Adipocyte (in vitro differentiated cells): Measurements from ENCODE around the gene TAX1BP3.

Source experiments
- DNase-seq: peaks from one replicate; pipeline ENCODE4 v3.0.0-alpha.2; 2015; ENCODE audit warnings: low read depth
- H3K27me3 ChIP-seq: replicated peaks from 2 replicates; pipeline ENCODE4 v1.7.0; 2013; ENCODE audit warnings: mild to moderate bottlenecking, low read length, moderate library complexity; ENCODE audit not compliant: control insufficient read depth, insufficient read depth
- H3K36me3 ChIP-seq: 2 replicates; pipeline ENCODE4 v1.7.0; 2013; ENCODE audit warnings: low read length, mild to moderate bottlenecking, moderate library complexity; ENCODE audit not compliant: control insufficient read depth, insufficient read depth, severe bottlenecking
- H3K4me1 ChIP-seq: 2 replicates; pipeline ENCODE4 v1.7.0; 2013; ENCODE audit warnings: mild to moderate bottlenecking, low read length, moderate library complexity; ENCODE audit not compliant: control insufficient read depth, insufficient read depth
- H3K4me3 ChIP-seq: 2 replicates; pipeline ENCODE4 v1.7.0; 2013; ENCODE audit warnings: mild to moderate bottlenecking, low read length, moderate library complexity
- H3K9ac ChIP-seq: 2 replicates; pipeline ENCODE4 v1.7.0; 2013; ENCODE audit warnings: mild to moderate bottlenecking, low read length, moderate library complexity
- H3K9me3 ChIP-seq: 2 replicates; pipeline ENCODE4 v1.7.0; 2013; ENCODE audit warnings: mild to moderate bottlenecking, low read length, moderate library complexity; ENCODE audit not compliant: control insufficient read depth

The TAX1BP3 gene

GRCh38 chr17:3656755-3657587 is 11.4 kb downstream of the TAX1BP3 start:
- peaks cover 26% of the 10 kb centered on the region for H3K4me1 ChIP-seq
- no peaks in the 10 kb centered on the region for H3K27me3 ChIP-seq
- H3K36me3 ChIP-seq: peaks cover 9% of the 10 kb centered on the region
- H3K9me3 ChIP-seq: no peaks in the 10 kb centered on the region
- H3K9ac ChIP-seq: no peak overlapping the region
- H3K4me3 ChIP-seq: no peak overlapping the region
- no peak for DNase-seq

- Histone ChIP-seq H3K4me3 (no peak overlapping the region), H3K9me3 (no peaks in the 10 kb centered on the region), H3K27me3 (no peaks in the 10 kb centered on the region), H3K9ac (no peak overlapping the region), H3K36me3 (peaks cover 3% of the 10 kb centered on the region), H3K4me1 (peaks cover 26% of the 10 kb centered on the region)
- DNase-seq: no peak
Measured at GRCh38 chr17:3656353-3656752, 12.0 kb downstream of the TAX1BP3 start.

DNA sequence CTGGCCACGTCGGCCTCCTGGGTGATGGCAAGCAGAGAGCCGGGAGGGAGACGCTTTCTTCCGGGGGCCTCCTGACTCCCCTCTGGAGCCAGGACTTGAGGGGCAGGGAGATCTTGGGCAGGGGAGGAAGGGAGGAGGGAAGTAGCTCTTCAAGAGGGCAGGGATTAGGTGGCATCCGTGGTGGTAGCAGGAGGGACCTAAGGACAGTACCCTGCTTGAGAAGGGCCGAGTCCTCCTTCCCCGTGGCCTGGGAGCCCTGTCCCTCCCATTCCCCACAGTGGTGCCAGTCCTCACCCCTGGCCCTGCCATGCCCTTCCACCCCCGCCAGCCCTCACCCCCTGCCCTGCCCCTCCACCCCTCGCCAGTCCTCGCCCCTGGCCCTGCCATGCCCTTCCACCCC is 12.6 kb downstream of the TAX1BP3 start:
- no peaks in the 10 kb centered on the region for H3K36me3 ChIP-seq
- no peak overlapping the region for H3K9ac ChIP-seq
- no peak for DNase-seq
- H3K4me1 ChIP-seq: peaks cover 25% of the 10 kb centered on the region
- H3K9me3 ChIP-seq: no peaks in the 10 kb centered on the region
- no peaks in the 10 kb centered on the region for H3K27me3 ChIP-seq
- no peak overlapping the region for H3K4me3 ChIP-seq

DNA sequence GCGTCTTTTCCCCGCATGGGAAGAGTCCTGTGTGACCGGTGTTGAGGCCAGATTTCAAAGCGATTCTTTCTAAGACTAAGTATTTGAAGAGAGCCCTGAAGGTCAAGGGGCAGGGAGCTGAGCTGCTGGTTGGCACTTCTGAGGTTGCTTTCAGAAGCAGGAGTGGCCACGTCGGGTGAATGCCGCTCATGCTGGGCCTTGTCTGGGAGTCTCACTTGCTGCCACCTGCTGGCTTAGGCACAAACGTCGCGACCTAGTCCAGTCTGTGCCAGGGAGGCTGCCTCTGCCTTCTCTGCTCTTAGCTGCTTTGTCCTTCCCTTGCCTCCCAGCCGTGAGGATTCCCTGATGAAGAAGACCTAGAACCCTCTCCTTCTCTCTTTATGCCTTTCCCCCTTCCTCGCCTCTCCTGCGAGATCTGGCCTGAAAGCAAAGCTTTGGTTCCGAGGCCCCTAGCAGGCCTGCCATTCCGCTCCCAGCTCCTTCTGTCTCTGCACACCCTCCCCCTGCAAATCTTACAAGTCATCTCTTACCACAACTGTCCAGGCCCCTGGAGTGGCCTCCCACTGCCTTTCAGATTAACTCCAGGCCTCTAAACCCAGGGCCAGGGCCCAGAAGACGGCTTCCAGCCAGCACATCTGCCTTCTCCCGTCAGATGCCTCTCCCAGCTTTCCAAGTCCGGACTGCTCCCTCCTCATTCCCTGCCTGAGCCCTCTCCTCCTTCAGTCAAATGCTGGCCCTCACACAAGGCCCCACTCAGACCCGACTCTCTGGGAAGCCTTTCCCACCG is 20.4 kb downstream of the TAX1BP3 start:
- Histone ChIP-seq H3K4me1 (peaks cover 16% of the 10 kb centered on the region), H3K36me3 (peaks cover 9% of the 10 kb centered on the region), H3K9me3 (no peaks in the 10 kb centered on the region), H3K9ac (peak overlapping the region; percentile 45), H3K27me3 (no peaks in the 10 kb centered on the region), H3K4me3 (no peak overlapping the region)
- DNase-seq: peak; percentile 44

DNA sequence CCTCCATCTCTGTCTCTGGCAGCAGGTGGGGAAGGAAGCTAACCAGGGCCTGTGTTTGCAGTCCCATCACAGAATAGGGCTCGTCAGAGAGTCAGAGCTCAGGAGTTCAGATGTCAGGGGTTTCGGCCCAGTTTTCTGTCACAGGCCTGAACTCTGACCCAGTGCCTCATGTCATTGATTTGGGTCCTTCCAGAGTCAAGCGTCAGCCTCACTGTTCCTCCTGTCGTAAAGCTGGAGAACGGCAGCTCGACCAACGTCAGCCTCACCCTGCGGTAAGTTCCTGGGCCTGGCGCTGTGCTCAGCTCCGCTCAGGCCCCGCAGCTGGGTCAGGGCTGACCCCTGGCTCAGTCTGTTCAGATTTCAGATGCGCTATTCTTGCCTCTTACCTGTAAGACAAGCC is 21.1 kb downstream of the TAX1BP3 start:
- peaks cover 9% of the 10 kb centered on the region for H3K36me3 ChIP-seq
- H3K4me1 ChIP-seq: peaks cover 16% of the 10 kb centered on the region
- H3K9me3 ChIP-seq: no peaks in the 10 kb centered on the region

GRCh38 chr17:3645310-3645709 is 23.1 kb downstream of the TAX1BP3 start:
- Histone ChIP-seq H3K9ac (no peak overlapping the region), H3K4me3 (no peak overlapping the region), H3K4me1 (peaks cover 16% of the 10 kb centered on the region), H3K27me3 (no peaks in the 10 kb centered on the region), H3K9me3 (no peaks in the 10 kb centered on the region), H3K36me3 (peaks cover 19% of the 10 kb centered on the region)
- DNase-seq: no peak

More for the DNA sequence above, 21.1 kb downstream of the TAX1BP3 start:
- Histone ChIP-seq H3K27me3 (no peaks in the 10 kb centered on the region), H3K9ac (peak overlapping the region; percentile 45), H3K4me3 (no peak overlapping the region)
- DNase-seq: no peak

DNA sequence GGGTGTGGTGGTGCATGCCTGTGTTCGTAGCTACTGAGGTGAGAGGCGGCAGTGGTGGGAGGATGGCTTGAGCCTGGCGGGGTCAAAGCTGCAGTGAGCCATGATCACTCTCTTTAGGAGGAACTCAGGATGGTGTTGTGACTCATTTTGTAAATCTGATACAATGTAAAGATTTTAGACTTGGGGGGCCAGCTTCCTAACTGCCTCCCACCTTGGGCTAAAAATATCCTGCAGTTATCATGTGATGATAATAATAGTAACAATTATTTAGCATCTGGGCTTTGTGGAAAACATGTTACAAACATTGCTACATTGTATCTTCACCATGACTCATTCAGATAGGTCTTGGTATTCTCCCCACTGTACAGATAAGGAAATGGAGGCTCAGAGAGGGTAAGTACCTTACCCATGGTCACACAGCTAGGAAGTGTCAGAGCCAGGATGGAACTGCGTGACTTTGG is 24.5 kb downstream of the TAX1BP3 start:
- Histone ChIP-seq H3K36me3 (peaks cover 10% of the 10 kb centered on the region), H3K27me3 (no peaks in the 10 kb centered on the region), H3K9ac (no peak overlapping the region), H3K4me1 (peaks cover 23% of the 10 kb centered on the region), H3K9me3 (no peaks in the 10 kb centered on the region), H3K4me3 (no peak overlapping the region)
- DNase-seq: no peak

DNA sequence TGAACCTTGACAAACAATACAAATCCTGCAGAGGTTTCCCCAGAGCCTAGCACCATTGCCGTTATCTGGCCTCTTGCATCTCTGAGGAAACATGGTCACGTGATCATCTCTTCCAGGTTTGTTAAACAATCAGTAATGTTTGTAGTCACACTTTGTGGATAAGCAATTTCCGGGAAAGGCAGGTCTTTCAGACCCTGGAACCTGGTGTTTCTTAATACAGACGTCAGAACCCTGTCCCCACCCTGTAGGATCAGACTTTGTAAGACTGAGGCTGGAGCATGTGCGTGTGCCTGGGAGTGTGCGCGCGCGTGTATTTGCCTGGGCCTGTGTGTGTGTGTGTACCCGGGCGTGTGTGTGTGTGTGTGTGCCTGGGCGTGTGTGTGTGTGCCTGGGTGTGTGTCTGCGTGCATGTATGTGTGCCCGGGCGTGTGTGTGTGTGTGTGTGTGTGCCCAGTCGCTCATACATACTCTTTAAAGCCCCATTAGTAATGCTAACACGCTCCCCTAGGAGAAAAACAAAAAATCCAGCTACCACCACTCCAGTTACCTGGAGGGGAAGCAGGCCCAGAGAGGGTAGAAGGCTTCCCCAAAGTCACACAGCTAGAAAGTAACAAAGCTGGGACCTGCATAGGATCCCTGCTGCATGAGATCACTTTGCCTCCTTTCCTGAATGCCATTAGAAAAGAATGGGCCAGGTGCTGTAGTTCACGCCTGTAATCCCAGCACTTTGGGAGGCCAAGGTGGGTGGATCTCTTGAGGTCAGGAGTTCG is 26.5 kb downstream of the TAX1BP3 start:
- H3K9ac ChIP-seq: no peak overlapping the region
- DNase-seq: no peak
- H3K27me3 ChIP-seq: no peaks in the 10 kb centered on the region
- no peak overlapping the region for H3K4me3 ChIP-seq
- peaks cover 13% of the 10 kb centered on the region for H3K4me1 ChIP-seq
- H3K9me3 ChIP-seq: no peaks in the 10 kb centered on the region
- H3K36me3 ChIP-seq: peaks cover 10% of the 10 kb centered on the region

DNA sequence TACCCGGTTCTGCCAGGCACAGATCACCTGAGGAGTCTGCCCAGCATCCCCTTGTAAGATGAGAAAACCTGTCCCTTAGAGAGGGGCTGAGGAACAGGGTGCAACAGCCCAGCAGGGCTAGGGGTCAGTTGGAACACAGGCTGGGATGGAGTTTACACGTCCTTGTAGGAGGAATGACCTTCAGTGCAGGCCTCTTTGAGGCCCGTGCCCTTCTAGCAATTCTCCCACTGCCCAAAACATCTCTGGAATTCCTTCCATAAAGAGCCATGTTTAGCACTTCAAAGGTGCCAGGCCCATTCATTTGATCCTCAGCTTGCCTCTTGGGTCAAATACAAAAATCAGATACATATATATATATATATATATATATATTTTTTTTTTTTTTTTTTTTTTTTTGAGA is 27.4 kb downstream of the TAX1BP3 start:
- DNase-seq: no peak

GRCh38 chr17:3639981-3640596 is 28.3 kb downstream of the TAX1BP3 start:
- Histone ChIP-seq H3K9ac (peak overlapping the region; percentile 39), H3K36me3 (peaks cover 10% of the 10 kb centered on the region), H3K4me1 (peaks cover 17% of the 10 kb centered on the region), H3K4me3 (no peak overlapping the region), H3K27me3 (no peaks in the 10 kb centered on the region), H3K9me3 (no peaks in the 10 kb centered on the region)
- peak; percentile 38 for DNase-seq

More for the DNA sequence above, 27.4 kb downstream of the TAX1BP3 start:
- Histone ChIP-seq H3K4me3 (no peak overlapping the region), H3K36me3 (peaks cover 10% of the 10 kb centered on the region), H3K4me1 (peaks cover 13% of the 10 kb centered on the region), H3K9me3 (no peaks in the 10 kb centered on the region), H3K9ac (no peak overlapping the region), H3K27me3 (no peaks in the 10 kb centered on the region)
